Urinary bladder (tissue), 4 donors: ENCODE data around the gene TOGARAM2. TPM values are rescaled to one million over a fixed set of nuclear protein-coding genes. Genes with fewer than 3 reads are reported as not detected.
A peak's percentile ranks its signal among the peaks of the same experiment; 100 is the strongest.
"Not testable (repeated sequence)": the region's sequence is repeated elsewhere in the genome, so short reads cannot be mapped to it uniquely, and the experiment has no call there.

Experiments used
- DNase-seq: peaks from one replicate; pipeline ENCODE4 v3.0.0-alpha.2; 2015; ENCODE audit errors: extremely low spot score
- H3K27ac ChIP-seq: one replicate; pipeline ENCODE4 v1.5.1; 2013; ENCODE audit warnings: low read depth, mild to moderate bottlenecking, moderate library complexity
- H3K36me3 ChIP-seq: one replicate; pipeline ENCODE4 v1.6.1; 2013; ENCODE audit warnings: mild to moderate bottlenecking, moderate library complexity; ENCODE audit not compliant: insufficient read depth
- H3K4me1 ChIP-seq: one replicate; pipeline ENCODE4 v1.6.1; 2013; ENCODE audit warnings: mild to moderate bottlenecking, moderate library complexity; ENCODE audit not compliant: insufficient read depth
- H3K4me3 ChIP-seq: one replicate; pipeline ENCODE4 v1.5.1; 2013; ENCODE audit warnings: low read depth, low read length
- WGBS: extraction: QIAGEN DNeasy Blood & Tissue Kit; methylation state at CpG from one replicate; pipeline ENCODE4 v1.1.7; 2013; 5-methylcytosine and 5-hydroxymethylcytosine counted together
- polyA plus RNA-seq: library from polyadenylated mRNA; stranded (reverse); fragments of 200-250 nt; gene quantifications from one replicate; pipeline ENCODE4 v1.2.3, GENCODE V29; 2013
- total RNA-seq: library from RNA; depleted of rRNA; stranded (reverse); fragments of >200 nt; gene quantifications from one replicate; pipeline ENCODE4 v1.2.3, GENCODE V29; 2014
- donor health status: healthy with polysubstance abuse.
- donor health status: healthy.

Gene TOGARAM2
- total and polyA plus RNA-seq, 2 donors = 0.48 to 1.6 TPM

GRCh38 chr2:28958689-28959088 lies 22.4 kb upstream of the TOGARAM2 start:
- Histone ChIP-seq H3K27ac (no peak overlapping the region), H3K4me3 (no peak overlapping the region), H3K4me1 (no peaks in the 10 kb centered on the region), H3K36me3 (no peaks in the 10 kb centered on the region)
- DNase-seq = peak; percentile 42
- WGBS = 12% methylated on average over 9 of the region's 9 CpGs

GRCh38 chr2:28960401-28960800 lies 20.7 kb upstream of the TOGARAM2 start:
- H3K27ac ChIP-seq = no peak overlapping the region
- H3K4me3 ChIP-seq = no peak overlapping the region
- 54% methylated on average over 5 of the region's 5 CpGs for WGBS
- no peaks in the 10 kb centered on the region for H3K36me3 ChIP-seq
- DNase-seq = no peak
- H3K4me1 ChIP-seq = no peaks in the 10 kb centered on the region

GRCh38 chr2:28962505-28962904 lies 18.6 kb upstream of the TOGARAM2 start:
- WGBS = 94% methylated on average over 1 of the region's 1 CpG
- no peaks in the 10 kb centered on the region for H3K36me3 ChIP-seq
- H3K4me3 ChIP-seq = no peak overlapping the region
- H3K27ac ChIP-seq = no peak overlapping the region
- no peak for DNase-seq
- no peaks in the 10 kb centered on the region for H3K4me1 ChIP-seq

- Histone ChIP-seq H3K27ac (no peak overlapping the region), H3K4me1 (no peaks in the 10 kb centered on the region), H3K4me3 (no peak overlapping the region), H3K36me3 (no peaks in the 10 kb centered on the region)
- no peak for DNase-seq
- WGBS = 83% methylated on average over 6 of the region's 6 CpGs
These were observed 10.5 kb upstream of the TOGARAM2 start for GRCh38 chr2:28970464-28971160.

GRCh38 chr2:28972778-28973335 lies 8.2 kb upstream of the TOGARAM2 start:
- no peak for DNase-seq
- Histone ChIP-seq H3K4me1 (no peaks in the 10 kb centered on the region), H3K36me3 (no peaks in the 10 kb centered on the region), H3K27ac (no peak overlapping the region), H3K4me3 (no peak overlapping the region)
- 79% methylated on average over 6 of the region's 6 CpGs for WGBS

- H3K4me3 ChIP-seq = no peak overlapping the region
- no peak for DNase-seq
- H3K4me1 ChIP-seq = no peaks in the 10 kb centered on the region
- H3K36me3 ChIP-seq = no peaks in the 10 kb centered on the region
- 94% methylated on average over 4 of the region's 4 CpGs for WGBS
- no peak overlapping the region for H3K27ac ChIP-seq
These were observed 6.8 kb upstream of the TOGARAM2 start for GRCh38 chr2:28974252-28974651.

GRCh38 chr2:28975671-28976070 lies 5.4 kb upstream of the TOGARAM2 start:
- 92% methylated on average over 1 of the region's 1 CpG for WGBS
- no peak overlapping the region for H3K4me3 ChIP-seq
- H3K4me1 ChIP-seq = no peaks in the 10 kb centered on the region
- H3K36me3 ChIP-seq = no peaks in the 10 kb centered on the region
- no peak overlapping the region for H3K27ac ChIP-seq
- DNase-seq = no peak

- H3K27ac ChIP-seq = no peak overlapping the region
- no peaks in the 10 kb centered on the region for H3K36me3 ChIP-seq
- no peaks in the 10 kb centered on the region for H3K4me1 ChIP-seq
- DNase-seq = no peak
- no peak overlapping the region for H3K4me3 ChIP-seq
- WGBS = 63% methylated on average over 3 of the region's 3 CpGs
These were observed 4.5 kb upstream of the TOGARAM2 start for GRCh38 chr2:28976584-28976983.

GRCh38 chr2:28977176-28977875 lies 3.8 kb upstream of the TOGARAM2 start:
- no peaks in the 10 kb centered on the region for H3K4me1 ChIP-seq
- H3K36me3 ChIP-seq = no peaks in the 10 kb centered on the region
- DNase-seq = no peak
- H3K27ac ChIP-seq = no peak overlapping the region
- WGBS = 92% methylated on average over 10 of the region's 10 CpGs
- no peak overlapping the region for H3K4me3 ChIP-seq

- not testable (repeated sequence) for H3K36me3 ChIP-seq, H3K27ac ChIP-seq, H3K4me3 ChIP-seq, H3K4me1 ChIP-seq, DNase-seq
- WGBS = 96% methylated on average over 8 of the region's 8 CpGs
These were observed 3.1 kb upstream of the TOGARAM2 start for GRCh38 chr2:28978001-28978400.

- WGBS = 76% methylated on average over 6 of the region's 6 CpGs
- Histone ChIP-seq H3K4me3 (no peak overlapping the region), H3K4me1 (no peaks in the 10 kb centered on the region), H3K36me3 (no peaks in the 10 kb centered on the region), H3K27ac (no peak overlapping the region)
- no peak for DNase-seq
These were observed 2.5 kb upstream of the TOGARAM2 start for GRCh38 chr2:28978606-28979005.

GRCh38 chr2:28979041-28979440 lies 2.1 kb upstream of the TOGARAM2 start:
- no peak for DNase-seq
- H3K36me3 ChIP-seq = no peaks in the 10 kb centered on the region
- no peak overlapping the region for H3K27ac ChIP-seq
- 74% methylated on average over 7 of the region's 7 CpGs for WGBS
- H3K4me1 ChIP-seq = no peaks in the 10 kb centered on the region
- no peak overlapping the region for H3K4me3 ChIP-seq

- 73% methylated on average over 13 of the region's 13 CpGs for WGBS
- DNase-seq = no peak
- Histone ChIP-seq H3K27ac (no peak overlapping the region), H3K36me3 (no peaks in the 10 kb centered on the region), H3K4me3 (no peak overlapping the region), H3K4me1 (no peaks in the 10 kb centered on the region)
These were observed 1.3 kb upstream of the TOGARAM2 start for GRCh38 chr2:28979576-28980366.
